ENCODE measurements around the gene MEIOSIN. TPM values are rescaled to one million over a fixed set of nuclear protein-coding genes. Genes with fewer than 3 reads are reported as not detected.
A peak's percentile ranks its signal among the peaks of the same experiment; 100 is the strongest.

Gene MEIOSIN
- total and polyA plus RNA-seq, 8 donors = not detected

DNA sequence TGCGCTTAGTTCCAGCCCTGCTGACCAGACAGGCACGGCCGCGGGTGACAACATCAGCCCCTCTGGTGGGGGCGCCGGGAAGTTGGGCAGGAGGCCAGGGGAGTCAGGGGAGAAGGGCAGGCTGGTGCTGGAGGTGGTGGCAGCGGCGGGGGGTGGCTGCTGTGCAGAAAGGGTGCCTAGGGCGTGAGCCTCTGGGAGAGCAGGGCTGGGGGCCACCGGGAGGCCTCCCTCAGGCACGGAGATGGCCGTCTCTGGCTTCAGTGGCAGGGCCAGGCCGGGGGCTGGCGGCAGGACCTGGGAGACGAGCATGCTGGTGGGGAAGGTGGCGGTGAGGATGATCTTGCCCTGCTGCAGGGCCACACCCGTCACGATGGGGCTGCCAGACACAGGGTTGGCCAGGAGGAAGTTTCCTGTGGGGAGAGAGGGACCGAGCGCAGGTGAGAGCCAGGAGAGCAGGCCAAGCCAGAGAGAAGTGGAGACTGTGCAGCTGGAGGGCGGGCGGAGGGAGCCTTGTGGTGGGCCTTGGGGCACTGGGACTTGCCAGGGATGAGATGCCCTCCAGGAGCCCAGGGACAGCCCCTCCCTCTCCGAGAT, 32.6 kb downstream of the MEIOSIN start:
- TF ChIP-seq, protein P1, sequence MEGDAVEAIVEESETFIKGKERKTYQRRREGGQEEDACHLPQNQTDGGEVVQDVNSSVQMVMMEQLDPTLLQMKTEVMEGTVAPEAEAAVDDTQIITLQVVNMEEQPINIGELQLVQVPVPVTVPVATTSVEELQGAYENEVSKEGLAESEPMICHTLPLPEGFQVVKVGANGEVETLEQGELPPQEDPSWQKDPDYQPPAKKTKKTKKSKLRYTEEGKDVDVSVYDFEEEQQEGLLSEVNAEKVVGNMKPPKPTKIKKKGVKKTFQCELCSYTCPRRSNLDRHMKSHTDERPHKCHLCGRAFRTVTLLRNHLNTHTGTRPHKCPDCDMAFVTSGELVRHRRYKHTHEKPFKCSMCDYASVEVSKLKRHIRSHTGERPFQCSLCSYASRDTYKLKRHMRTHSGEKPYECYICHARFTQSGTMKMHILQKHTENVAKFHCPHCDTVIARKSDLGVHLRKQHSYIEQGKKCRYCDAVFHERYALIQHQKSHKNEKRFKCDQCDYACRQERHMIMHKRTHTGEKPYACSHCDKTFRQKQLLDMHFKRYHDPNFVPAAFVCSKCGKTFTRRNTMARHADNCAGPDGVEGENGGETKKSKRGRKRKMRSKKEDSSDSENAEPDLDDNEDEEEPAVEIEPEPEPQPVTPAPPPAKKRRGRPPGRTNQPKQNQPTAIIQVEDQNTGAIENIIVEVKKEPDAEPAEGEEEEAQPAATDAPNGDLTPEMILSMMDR (IDR thresholded peaks at IDR 0.05) = no peak
- H3K9me3 ChIP-seq = no peaks in the 10 kb centered on the region
- intact Hi-C loops (cut with DNase I) = no loop called here
- no peak overlapping the region for H3K4me3 ChIP-seq
- no peak overlapping the region for H3K27ac ChIP-seq
- peaks cover 0 to 96% of the 10 kb centered on the region in 2 donors for H3K27me3 ChIP-seq
- ATAC-seq (no peak), DNase-seq (peak in 1 of 4 donors; percentile 77)
- H3K36me3 ChIP-seq = no peaks in the 10 kb centered on the region
- peaks cover 13 to 49% of the 10 kb centered on the region in 2 donors for H3K4me1 ChIP-seq

DNA sequence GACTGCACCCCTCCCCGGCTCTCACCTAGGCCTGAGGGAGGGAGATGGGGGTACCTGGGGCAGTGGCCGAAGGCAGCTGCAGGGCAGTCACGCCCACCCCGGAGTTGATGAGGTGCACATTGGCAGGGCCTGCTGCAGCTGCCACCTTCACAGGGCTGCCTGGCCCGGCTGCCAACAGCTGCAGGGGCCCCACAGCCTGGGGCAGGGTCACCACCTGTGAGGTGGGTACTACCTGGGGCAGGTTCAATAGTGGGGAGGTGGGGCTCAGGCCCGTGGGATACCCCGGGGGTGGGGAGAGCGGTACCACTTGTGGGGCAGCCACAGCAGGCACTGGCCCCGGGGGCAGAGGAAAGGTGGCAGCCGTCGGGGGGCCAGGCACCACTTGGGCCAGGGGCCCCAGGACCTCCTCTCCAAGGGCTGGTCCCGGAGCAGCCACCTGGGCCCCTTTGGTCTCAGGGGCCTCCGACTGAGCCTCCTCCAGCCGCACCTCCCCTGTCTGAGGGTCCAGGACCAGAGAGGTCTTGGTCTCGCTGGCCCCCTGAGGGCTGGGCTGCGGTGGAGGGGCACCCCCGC, 33.1 kb downstream of the MEIOSIN start:
- Histone ChIP-seq H3K36me3 (no peaks in the 10 kb centered on the region), H3K27ac (peak overlapping the region; percentile 82 to 95), H3K9me3 (no peaks in the 10 kb centered on the region), H3K27me3 (peaks cover 0 to 100% of the 10 kb centered on the region in 2 donors), H3K4me1 (peaks cover 16 to 54% of the 10 kb centered on the region in 2 donors), H3K4me3 (peak overlapping the region; percentile 64 to 68)
- DNase-seq = peak in 1 of 4 donors; percentile 76
- intact Hi-C loops (cut with DNase I) = no loop called here
- TF ChIP-seq, protein P1 (IDR thresholded peaks at IDR 0.05) = no peak
- ATAC-seq = no peak

DNA sequence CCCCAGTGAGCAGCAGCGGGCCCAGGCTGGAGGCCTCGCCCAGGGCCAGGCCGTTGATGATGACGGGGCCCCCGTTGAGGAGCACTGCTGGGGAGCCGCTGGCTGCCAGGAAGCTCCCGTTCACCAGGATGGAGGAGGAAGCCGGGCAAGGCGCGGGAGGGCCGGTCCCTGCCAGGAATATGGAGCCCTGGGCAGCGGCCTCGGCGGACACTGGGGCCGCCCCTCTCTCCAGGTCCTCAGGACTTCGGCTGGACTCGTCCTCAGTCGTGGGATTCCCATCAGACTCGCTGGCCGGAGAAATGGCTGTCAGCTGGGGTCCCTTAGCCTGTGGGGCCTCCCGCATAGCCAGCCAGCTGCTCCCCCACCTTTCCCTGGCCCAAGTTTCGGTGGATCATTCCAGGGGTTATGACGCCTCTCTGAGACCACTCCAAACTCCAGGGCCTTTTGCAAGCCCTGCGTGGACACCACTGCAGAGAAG, 33.7 kb downstream of the MEIOSIN start:
- intact Hi-C loops (cut with DNase I) = no loop called here
- peak overlapping the region; percentile 82 to 95 for H3K27ac ChIP-seq
- ATAC-seq = no peak
- peaks cover 16 to 54% of the 10 kb centered on the region in 2 donors for H3K4me1 ChIP-seq
- H3K27me3 ChIP-seq = peaks cover 0 to 100% of the 10 kb centered on the region in 2 donors
- no peaks in the 10 kb centered on the region for H3K9me3 ChIP-seq
- no peaks in the 10 kb centered on the region for H3K36me3 ChIP-seq
- TF ChIP-seq, protein P1 (IDR thresholded peaks at IDR 0.05) = no peak
- peak in 1 of 4 donors; percentile 81 for DNase-seq
- peak overlapping the region; percentile 64 to 68 for H3K4me3 ChIP-seq

DNA sequence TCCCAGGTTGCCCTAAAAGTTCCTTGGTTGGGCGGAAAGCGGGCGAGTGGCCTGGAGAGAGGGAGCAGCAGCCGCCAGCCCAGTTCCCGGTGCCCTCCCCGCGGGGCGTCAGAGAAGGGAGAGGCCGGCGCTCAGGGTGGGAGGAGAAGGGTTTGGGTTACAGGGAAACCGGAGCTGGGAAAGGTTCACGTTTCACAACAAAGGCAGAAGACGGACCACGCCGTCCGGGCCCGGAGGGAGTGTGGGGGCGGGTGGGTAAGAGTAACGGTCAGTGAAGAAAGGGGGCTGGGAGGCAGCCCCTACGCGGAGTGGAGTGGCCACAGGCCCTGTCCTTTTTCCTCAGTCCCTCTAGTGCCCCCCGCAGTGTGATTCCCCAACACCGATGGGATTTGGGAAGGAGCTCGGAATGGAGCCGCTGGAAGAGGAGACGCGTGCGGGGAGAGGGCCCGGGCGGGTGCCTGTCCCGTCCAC, 34.2 kb downstream of the MEIOSIN start:
- intact Hi-C loops (cut with DNase I) = no loop called here
- TF ChIP-seq, protein P1 (IDR thresholded peaks at IDR 0.05) = no peak
- Histone ChIP-seq H3K4me3 (peak overlapping the region; percentile 64 to 68), H3K27me3 (peaks cover 0 to 100% of the 10 kb centered on the region in 2 donors), H3K9me3 (no peaks in the 10 kb centered on the region), H3K4me1 (peaks cover 16 to 54% of the 10 kb centered on the region in 2 donors), H3K36me3 (no peaks in the 10 kb centered on the region), H3K27ac (peak overlapping the region; percentile 82 to 95)
- DNase-seq (peak; percentile 81 to 92 (median 86)), ATAC-seq (peak; percentile 10)

Data from left lung (tissue), 10 donors.